Umbilical cord (tissue), 2 donors: ENCODE data around the gene HTR2A. TPM values are rescaled to one million over a fixed set of nuclear protein-coding genes. Genes with fewer than 3 reads are reported as not detected.

Experiments used
- DNase-seq: peaks from one replicate; pipeline ENCODE4 v3.0.0-alpha.2; 2015; ENCODE audit warnings: low spot score
- total RNA-seq: library from RNA; depleted of rRNA; stranded (reverse); fragments of >200 nt; gene quantifications from one replicate; pipeline ENCODE4 v1.2.3, GENCODE V29; 2014; ENCODE audit warnings: low replicate concordance; ENCODE audit not compliant: insufficient read depth

The HTR2A gene
- total RNA-seq: 29.6 TPM

DNA sequence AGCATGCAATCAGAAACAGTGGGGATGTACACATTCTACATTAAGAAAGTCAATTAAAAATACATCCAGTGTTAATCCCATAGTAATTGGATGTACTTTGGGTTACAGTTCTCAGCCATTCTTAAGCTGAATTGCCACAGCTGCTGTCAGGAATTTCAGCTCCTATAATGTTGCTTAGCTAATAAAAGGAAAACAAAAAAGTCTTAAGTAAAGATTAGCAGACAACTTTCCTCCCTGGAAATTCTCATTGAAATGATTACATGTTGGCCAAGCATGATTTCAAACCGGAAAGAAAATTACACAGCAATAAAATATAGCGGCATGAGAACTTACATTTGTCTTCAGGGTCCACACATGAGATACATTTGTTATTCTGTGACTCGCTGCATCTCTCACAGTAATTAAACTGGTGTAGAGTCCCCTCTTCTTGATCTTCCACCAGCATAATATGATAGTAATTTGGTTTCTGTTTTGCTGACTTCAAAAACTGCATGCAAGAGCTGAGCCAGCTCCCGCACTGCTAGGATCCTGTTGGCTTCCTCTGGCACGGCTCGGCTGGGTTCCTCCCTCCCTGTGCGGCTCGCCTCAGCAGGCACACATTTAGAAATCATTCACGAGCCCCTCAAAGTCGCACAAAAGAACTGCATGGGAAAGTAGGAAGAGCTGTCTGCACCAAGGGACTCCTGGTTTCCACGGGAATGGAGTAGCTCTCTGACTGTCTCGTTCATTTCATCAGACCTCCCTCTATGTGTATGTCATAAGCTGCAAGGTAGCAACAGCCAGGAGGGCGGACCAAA is at the start of gene HTR2A:
Gene HTR2A, minus strand, starts transcription at position 713 of the 797 bp plus-strand sequence. CDS start 1,147 bp downstream, outside the sequence.
- DNase-seq: peak; percentile 70

DNA sequence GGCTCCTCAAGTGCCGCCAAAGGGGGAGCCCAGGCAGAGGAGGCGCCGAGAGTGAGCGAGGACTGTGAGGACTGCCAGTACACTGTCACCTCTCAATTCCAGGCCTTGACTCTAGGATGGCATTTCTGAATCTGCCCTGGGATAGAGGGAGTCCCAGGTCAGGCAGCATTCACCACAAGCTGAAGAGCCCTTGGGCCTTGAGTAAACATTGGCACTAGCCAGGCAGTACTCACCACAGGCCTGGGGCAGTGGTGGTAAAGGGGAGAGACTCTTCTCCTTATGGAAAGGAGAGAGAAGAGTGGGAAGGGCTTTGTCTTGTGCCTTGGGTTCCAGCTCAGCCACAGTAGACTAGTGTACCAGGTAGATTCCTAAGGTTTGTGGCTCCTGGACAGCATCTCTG is 39.7 kb upstream of the HTR2A start:
- no peak for DNase-seq

DNA sequence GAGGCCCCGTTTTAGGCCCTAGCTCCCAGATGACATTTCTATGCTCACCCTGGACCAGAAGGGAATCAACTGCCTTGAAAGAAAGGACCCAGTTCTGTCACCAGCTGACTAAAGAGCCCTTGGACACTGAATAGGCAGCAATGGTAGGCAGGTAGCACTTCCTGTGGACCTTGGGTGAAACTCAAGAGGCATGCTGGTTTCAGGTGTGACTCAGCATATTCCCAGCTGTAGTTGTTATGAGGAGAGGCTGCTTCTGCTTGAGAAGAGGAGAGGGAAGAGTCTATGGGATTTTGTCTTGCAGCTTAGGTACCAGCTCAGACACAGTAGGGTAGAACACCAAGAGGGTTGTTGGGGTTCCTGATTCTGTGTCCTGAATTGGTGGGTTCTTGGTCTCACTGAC is 37.9 kb upstream of the HTR2A start:
- no peak for DNase-seq

DNA sequence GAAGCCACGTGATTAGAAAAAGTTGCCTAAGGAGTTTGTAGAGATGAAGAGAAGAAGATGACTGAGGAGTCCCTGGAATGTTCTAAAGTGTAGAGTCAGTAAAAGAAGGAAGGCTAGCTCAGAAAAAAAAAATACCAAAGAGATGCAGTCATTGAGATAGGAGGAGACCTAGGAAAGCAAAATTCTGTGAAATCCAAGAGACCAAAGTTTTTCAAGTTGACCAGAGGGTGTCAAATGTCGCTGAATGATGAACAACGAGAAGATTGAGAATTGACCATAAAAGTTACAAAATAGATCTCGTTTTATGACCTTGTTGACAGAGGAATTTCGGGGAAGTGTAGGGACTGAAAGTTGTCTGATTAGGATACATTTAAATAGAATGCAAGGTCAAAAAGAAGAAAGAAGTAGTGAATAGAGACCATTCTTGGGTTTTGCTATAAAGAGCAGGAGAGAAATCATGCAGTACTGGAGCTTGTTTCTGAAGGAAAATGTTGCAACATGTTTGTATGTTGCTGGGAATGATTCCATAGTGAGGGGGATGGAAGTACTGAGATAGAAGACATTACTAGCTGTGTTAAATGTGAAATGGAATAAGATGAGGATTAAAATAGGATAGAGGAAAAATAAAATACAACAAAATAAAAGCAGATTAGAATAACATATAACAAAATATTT is 30.2 kb upstream of the HTR2A start:
- peak; percentile 65 for DNase-seq

DNA sequence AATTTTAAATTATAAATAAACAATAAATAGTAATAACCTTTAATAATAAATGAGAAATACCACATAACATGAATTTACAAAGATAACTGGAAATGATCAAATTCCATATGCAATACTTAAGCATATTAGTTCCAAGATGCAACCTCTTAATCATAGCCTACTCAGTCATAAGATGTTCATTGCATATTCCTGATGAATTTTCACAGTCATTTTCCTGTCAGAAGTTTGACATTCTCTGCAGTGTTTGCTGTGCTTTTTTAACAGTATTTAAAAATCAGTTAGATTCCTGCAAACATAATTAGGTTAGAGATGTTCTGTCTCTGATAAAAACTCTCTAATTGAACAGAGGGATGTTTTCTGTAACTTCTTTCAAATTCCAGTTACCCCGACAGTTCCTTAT is 28.6 kb upstream of the HTR2A start:
- DNase-seq: no peak

DNA sequence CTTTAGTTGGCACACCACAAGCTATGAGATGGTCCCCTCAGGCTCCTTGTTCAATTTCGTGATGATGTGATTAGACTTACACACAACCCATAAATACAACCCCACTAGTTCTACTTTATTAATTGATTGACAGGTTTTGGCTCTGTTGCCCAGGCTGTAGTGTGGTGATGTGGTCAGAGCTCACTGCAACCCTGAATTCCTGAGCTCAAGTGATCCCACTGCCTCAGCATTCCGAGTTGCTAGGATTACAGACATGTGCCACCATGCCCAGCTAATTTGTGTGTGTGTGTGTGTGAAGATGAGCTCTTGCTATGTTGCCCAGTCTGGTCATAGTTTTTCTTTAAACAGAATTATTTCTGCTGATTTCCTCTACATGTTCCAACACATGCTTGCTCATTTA is 17.5 kb upstream of the HTR2A start:
- no peak for DNase-seq

DNA sequence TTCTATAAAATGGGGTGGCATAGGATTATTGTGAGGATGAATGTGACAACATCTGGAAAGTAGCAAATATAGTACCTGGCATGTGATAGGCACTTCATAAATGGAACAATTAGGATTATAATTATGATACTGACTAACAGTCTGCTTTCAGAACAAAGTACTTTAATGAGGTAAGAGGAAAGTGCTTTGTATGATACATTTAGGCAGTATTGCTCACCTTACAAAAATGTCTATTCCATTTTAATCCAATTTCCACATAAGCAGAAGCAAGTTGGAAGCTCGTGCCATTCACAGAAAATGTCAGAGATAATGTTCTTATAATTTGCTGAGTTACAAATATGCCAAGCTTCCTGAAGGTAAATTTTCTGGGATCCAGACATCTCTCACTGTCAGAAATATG is 16.9 kb upstream of the HTR2A start:
- DNase-seq: no peak

DNA sequence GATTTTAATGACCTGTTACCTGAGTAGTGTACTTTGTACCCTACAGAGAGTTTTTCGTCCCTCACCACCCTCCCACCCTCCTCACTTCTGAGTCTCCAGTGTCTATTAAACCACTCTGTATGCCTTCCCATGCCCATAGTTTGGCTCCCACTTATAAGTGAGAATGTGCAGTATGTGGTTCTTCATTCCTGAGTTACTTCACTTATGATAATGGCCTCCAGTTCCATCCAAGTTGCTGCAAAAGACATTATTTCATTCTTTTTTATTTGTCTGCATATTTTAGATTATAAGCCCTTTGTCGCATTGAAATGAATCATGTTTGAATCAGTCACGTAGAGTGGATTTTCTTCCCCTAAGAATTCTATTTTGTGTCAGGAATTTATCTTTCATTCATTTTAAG is 12.2 kb upstream of the HTR2A start:
- DNase-seq: no peak

DNA sequence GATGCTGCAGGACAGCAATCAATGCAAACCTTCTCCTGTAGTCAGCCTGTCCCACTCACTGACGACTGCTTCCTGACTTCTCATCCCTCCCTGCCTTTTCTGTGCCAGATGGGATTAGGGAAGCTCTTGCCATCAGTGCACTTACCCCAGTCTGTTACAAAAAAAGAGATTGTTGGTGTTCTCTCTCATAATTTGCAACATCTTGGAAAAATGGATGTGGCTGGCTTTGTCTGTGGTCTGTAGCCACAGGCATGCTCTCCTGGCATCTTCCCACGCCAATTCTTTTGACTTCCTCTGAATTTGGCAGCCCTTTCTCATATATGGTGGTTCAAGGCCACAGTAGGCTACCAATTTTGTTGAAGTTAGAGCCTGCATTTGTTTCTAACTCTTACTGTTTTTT is 11.6 kb upstream of the HTR2A start:
- no peak for DNase-seq

DNA sequence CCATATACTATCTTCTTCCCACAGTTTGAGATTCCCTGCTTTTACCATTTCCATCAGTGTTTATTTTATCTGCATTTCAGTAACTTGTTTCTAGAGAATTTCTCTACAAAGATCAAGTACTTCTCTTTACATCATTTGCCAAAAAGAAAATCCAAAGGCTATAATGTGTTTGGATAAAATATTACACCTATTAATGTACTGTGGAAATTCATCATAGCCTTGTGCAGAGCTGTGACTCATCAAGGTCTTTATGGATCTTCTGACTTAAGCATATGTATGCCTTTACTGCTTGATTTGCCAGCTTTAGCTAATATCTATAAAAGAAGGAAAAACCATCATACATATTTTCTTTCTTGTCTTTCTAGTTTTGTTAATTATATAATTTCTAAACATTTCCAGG is 9.6 kb upstream of the HTR2A start:
- peak; percentile 91 for DNase-seq

DNA sequence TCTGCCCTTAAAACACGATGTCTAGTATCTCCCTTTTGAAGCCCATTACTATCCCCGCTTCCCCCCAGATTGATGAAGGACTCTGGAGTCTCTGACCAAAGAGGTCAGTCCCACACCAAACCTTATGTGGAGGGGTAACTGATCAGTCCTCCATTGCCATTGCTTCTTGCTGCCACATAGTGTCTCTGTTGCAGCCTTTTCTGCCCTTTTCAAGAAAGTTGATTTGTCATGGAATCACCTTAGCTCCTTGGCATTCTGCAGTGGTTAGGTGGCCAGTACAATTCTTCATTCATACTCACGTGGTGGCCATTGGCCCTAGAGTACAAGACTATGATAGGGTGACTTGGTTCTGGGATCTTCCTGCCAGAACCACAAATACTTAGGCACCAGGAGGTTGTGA is 8.4 kb upstream of the HTR2A start:
- DNase-seq: no peak

DNA sequence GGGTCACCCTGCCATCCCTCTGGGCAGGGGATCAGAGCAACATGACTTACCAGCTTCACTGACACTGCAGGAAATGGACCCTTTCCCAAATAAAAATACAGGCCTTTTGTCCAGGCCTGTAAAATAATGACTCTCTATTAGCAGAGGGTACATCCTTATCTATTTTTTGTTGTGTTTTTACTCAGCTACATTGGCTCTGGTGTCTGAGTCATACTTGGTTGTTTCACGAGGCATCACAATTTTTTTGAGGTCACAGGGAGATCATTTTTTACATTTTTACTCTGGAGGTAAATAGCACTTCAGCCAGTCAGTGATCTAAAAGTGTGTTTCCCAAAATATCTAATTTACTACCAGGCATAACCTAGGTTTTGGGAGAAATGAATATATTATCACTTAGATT is 6.9 kb upstream of the HTR2A start:
- peak; percentile 41 for DNase-seq

DNA sequence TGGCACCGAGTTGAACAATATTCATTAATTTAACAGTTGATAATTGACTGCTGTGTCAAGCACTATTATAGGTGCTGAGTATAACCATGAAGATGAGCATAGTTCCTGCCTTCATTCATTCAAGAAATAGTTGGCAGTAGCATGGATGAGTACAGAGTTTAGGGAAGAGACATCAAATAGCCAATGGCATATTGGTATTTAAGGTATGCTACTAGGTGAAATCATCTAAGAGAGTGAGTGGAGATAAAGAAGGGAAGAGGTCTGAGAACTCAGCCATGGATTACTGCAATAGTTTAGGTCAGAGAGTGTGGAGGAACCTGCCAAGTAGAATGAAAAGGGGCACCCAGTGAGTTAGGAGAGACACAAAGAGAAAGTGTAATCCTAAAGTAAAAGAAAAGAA is 4.9 kb upstream of the HTR2A start:
- DNase-seq: no peak

DNA sequence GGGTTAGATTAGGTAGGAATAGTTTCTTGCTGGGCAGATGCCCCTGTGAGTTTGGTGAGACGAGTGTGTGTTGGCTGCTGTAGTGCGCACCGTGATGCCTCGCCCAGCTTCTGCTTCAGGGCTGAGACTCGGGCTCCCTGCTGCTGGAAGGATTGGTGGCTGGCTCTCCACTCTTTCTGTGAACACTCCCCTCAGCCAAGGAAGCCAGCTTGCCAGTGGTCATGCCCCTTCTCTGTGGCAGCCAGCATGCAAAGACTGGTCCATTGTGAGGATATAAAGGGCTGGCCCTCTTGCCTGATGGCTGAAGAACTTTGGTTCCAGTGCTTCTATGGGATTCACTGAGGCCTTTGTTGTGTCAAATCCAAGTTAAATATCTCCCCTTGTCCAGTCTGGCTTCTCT is 2.9 kb upstream of the HTR2A start:
- DNase-seq: no peak

DNA sequence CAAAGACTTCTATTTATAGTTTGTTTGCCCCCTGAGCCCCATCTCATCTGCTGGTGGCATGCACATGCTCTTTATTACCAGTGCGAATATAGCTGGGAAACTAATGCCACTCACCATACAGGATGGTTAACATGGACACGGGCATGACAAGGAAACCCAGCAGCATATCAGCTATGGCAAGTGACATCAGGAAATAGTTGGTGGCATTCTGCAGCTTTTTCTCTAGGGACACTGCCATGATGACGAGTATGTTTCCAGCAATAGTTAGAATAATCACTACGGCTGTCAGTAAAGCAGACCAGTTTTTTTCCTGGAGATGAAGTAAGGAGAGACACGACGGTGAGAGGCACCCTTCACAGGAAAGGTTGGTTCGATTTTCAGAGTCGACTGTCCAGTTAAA is 1.5 kb downstream of the HTR2A start:
- DNase-seq: no peak

DNA sequence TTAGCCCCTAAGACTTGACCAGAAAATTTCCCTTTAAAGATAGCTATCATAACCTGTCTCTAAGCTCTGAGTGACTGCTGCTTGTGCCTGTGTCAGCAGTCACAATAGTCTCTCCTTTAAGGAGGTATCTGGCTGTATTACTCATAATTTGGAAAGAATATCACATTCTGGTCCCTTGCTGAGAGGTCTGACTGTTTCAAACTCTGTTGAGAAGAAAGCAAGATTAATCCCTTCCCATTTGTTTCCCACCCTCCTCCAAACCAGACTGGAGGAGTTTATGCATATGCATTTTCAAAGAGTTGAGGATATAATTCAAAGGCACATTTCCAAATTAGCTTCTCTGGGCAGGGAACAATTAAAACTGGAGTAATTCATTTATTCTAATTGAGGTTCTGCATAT is 2.3 kb downstream of the HTR2A start:
- DNase-seq: no peak

DNA sequence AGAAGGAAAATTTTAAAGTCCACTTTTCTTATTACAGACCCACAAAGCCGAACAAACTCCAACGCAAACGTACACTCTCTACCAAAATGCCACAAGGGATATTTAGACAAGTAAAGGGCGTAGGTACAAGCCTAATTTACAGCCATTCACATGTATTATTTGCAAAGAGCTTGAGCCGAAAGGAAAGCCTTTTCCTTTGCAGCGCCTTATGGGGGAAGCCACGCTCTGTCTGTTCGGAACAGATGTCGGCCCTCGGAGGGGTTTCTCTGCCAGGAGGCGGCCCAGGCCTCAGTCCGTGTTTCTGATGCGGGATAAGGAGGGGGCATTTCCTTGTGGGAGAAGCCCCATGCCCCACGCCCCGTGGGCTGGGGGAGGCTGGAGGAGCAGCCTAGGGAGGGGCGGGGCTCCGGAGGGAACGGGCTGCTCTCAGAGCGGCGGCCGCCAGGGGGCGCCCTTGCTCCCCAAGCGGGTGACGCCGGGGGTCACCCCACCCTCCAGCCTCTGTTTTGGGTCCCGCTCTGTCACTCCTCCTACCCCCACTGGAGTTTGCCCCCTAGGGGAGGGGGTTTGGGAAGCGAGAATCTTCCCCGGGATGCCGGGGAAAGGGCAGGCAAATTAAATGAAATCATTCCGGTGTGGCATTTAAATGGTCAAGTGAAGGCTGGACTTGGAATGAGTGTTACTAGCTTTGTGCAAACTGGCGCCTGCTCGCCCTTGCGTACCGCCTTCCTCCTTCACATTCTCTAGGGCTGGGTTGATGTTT is 2.9 kb downstream of the HTR2A start:
- peak; percentile 84 for DNase-seq

DNA sequence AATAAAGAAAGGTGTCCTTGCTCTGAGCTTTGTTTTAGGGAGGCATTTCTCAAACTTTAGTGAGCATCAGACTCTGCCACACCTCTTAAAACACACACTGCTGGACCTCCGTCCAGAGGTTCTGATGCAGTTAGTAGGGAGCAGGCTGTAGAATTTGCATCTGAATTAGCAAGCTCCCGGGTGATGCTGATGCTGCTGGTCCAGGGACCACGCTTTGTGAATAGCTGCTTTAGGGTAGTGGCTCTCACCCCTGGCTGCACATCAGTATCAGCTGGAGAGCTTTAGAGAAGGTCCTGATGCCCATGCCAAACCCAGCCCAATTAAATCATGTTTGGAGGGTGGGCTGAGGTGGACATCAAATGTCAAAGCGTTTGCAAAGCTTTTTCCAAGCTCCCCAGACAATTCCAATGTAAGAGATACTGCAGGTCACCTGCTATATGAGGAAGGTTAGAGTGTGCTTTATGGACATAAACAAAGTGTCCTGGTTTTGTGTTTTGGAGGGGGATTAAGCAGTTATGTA is 3.6 kb downstream of the HTR2A start:
- DNase-seq: no peak

DNA sequence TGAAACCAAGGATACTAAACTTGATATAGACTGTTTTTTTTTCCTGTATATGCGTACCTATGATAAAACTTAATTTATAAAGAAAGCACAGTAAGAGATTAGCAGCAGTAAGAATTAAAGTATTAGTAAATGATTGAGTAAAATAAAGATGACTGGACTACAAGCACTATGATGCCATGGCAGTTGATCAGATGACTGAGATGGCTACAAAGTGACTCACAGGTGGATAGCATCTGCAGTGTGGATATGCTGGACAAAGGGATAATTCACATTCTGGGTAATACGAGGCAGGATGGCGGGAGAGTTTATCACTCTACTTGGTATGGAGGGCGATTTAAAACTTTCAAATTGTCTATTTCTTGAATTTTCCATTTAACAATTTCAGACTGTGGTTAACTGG is 11.8 kb downstream of the HTR2A start:
- no peak for DNase-seq

DNA sequence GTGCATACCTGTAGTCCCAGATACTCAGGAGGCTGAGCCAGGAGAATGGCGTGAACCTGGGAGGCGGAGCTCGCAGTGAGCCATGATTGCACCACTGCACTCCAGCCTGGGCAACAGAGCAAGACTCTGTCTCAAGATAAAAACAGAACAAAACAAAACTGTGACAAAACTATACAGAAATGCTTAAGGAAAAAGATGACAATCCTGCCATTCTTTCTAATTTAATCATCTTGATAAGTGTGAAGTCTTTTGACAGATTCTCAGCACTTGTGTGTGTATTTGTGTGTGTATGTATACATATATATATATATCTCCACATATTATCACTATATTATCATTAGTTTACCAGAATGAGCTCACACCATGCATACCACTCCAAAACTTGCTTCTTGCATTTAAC is 12.3 kb downstream of the HTR2A start:
- DNase-seq: no peak

DNA sequence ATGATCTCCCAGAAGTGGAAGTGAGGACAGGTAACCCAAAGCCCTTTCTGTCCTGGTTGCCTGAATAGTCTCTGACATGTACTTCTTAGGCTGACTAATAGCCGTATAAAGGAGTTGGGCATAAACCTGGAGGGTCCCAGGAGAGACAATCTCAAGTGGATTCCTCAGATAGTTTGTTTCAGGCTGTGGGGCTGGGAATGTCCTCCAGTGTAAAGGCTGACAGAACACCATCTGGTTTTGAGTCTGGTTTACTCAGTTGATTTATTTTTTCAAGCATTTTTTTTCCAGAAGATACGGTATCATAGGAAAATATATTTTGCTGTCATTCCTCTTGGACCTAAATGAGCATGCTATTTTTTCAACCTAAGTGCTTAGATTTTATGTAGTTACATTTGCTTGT is 15.2 kb downstream of the HTR2A start:
- no peak for DNase-seq

DNA sequence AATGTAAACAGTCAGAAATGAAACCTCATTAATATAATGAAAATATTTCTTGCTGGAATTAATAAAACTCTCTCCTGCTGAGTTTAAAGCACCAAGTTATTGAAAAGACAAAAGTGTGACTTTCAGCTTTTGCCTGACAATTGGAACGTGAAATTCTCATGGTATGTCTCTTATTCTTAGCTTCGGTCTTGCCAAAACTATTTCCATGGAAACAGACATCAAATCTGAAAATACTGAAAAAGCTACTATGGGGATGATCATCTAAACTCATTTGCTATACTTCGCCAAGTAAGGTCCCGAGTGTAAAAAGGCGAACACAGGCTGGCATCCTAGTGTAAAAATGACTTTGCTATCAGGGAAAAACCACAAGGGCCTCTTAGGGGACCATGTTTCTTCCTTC is 22.8 kb downstream of the HTR2A start:
- no peak for DNase-seq
